IMR-90 (cell line): ENCODE measurements around the gene NEK5. TPM values are rescaled to one million over a fixed set of nuclear protein-coding genes. Genes with fewer than 3 reads are reported as not detected.

Experiments
- ATAC-seq: fragments of 200-7000 bp; cut with Tn5 transposase; 2 replicates; pipeline ENCODE4 v1.9.1; 2020; ENCODE audit warnings: low read depth, mild to moderate bottlenecking, moderate library complexity
- BruUV-seq: library from RNA; stranded (reverse); fragments of 400-500 nt; replicated peaks from 2 replicates; lab custom pipeline; 2021; lab: Mats Ljungman, UMichigan
- CTCF ChIA-PET: fragments of 300-600 bp; formaldehyde crosslinking; extraction: SDS; loops from one replicate; lab custom pipeline; 2021; ENCODE audit warnings: antibody characterized with exemption; lab: Yijun Ruan, JAX
- POLR2A ChIA-PET: fragments of 300-600 bp; sonication (Branson Sonifier 250); formaldehyde crosslinking; loops from one replicate; lab custom pipeline; 2022; ENCODE audit warnings: antibody characterized with exemption; ENCODE audit not compliant: unreplicated experiment; lab: Charles Lee
- DNase-seq: peaks from one replicate; pipeline ENCODE4 v3.0.0; 2013
- H2AFZ ChIP-seq: replicated peaks from 2 replicates; pipeline ENCODE3; 2013; ENCODE audit warnings: low read length, mild to moderate bottlenecking; ENCODE audit not compliant: poor library complexity
- H2AK5ac ChIP-seq: 2 replicates; pipeline ENCODE4 v1.6.1; 2013; ENCODE audit warnings: low read depth, low read length, inconsistent platforms
- H2AK9ac ChIP-seq: replicated peaks from 2 replicates; pipeline ENCODE3; 2013; ENCODE audit warnings: mild to moderate bottlenecking, low read depth, low read length, moderate library complexity; ENCODE audit not compliant: poor library complexity
- H2BK120ac ChIP-seq: 2 replicates; pipeline ENCODE4 v1.6.1; 2013; ENCODE audit warnings: low read depth, low read length, inconsistent platforms
- H2BK15ac ChIP-seq: 3 replicates; pipeline ENCODE4 v1.6.1; 2013; ENCODE audit warnings: low read depth, low read length, inconsistent platforms
- H2BK20ac ChIP-seq: 2 replicates; pipeline ENCODE4 v1.6.1; 2013; ENCODE audit warnings: low read depth, mild to moderate bottlenecking, inconsistent platforms, low read length, moderate library complexity
- H2BK5ac ChIP-seq: 2 replicates; pipeline ENCODE4 v1.6.1; 2013; ENCODE audit warnings: mild to moderate bottlenecking, low read depth, low read length, inconsistent platforms; ENCODE audit not compliant: poor library complexity, severe bottlenecking
- H3K14ac ChIP-seq: replicated peaks from 2 replicates; pipeline ENCODE4 v1.6.1; 2013; ENCODE audit warnings: low read depth, low read length, inconsistent platforms
- H3K18ac ChIP-seq: 2 replicates; pipeline ENCODE4 v1.6.1; 2013; ENCODE audit warnings: low read depth, low read length, control low read depth
- H3K23ac ChIP-seq: 2 replicates; pipeline ENCODE4 v1.6.1; 2013; ENCODE audit warnings: low read depth, low read length, inconsistent platforms
- H3K27ac ChIP-seq: 2 replicates; pipeline ENCODE4 v1.5.1; 2013; ENCODE audit warnings: mild to moderate bottlenecking, control low read depth, low read length; ENCODE audit not compliant: insufficient read depth
- H3K27me3 ChIP-seq: 2 replicates; pipeline ENCODE4 v1.6.1; 2013; ENCODE audit warnings: low read length; ENCODE audit not compliant: control insufficient read depth, insufficient read depth
- H3K36me3 ChIP-seq: 2 replicates; pipeline ENCODE4 v1.6.1; 2013; ENCODE audit warnings: low read length, mixed read lengths; ENCODE audit not compliant: control insufficient read depth, insufficient read depth
- H3K4ac ChIP-seq: 2 replicates; pipeline ENCODE4 v1.6.1; 2013; ENCODE audit warnings: low read depth, low read length, inconsistent platforms
- H3K4me1 ChIP-seq: 2 replicates; pipeline ENCODE4 v1.6.1; 2013; ENCODE audit warnings: low read length, mixed read lengths; ENCODE audit not compliant: control insufficient read depth, insufficient read depth
- H3K4me2 ChIP-seq: 2 replicates; pipeline ENCODE4 v1.6.1; 2013; ENCODE audit warnings: low read depth, mild to moderate bottlenecking, control low read depth, low read length, moderate library complexity
- H3K4me3 ChIP-seq: 2 replicates; pipeline ENCODE4 v1.5.1; 2013; ENCODE audit warnings: low read depth, mild to moderate bottlenecking, control low read depth, low read length, moderate library complexity; ENCODE audit not compliant: insufficient read depth
- H3K56ac ChIP-seq: 2 replicates; pipeline ENCODE4 v1.6.1; 2013; ENCODE audit warnings: low read length, inconsistent platforms; ENCODE audit not compliant: insufficient read depth; ENCODE audit errors: extremely low read depth
- H3K79me1 ChIP-seq, 2 experiments: 2 replicates each; pipeline ENCODE4 v1.6.1; 2013; ENCODE audit warnings: low read length in 2 of 2, inconsistent platforms in 1 of 2, low read depth in 1 of 2
- H3K9ac ChIP-seq: 2 replicates; pipeline ENCODE4 v1.6.1; 2013; ENCODE audit warnings: low read depth, low read length, control low read depth
- H3K9me1 ChIP-seq: 2 replicates; pipeline ENCODE4 v1.6.1; 2013; ENCODE audit warnings: low read length, inconsistent platforms; ENCODE audit not compliant: insufficient read depth
- H3K9me3 ChIP-seq: 2 replicates; pipeline ENCODE4 v1.6.1; 2013; ENCODE audit warnings: low read length; ENCODE audit not compliant: control insufficient read depth, insufficient read depth
- H4K20me1 ChIP-seq: 2 replicates; pipeline ENCODE4 v1.6.1; 2013; ENCODE audit warnings: low read length, inconsistent platforms; ENCODE audit not compliant: insufficient read depth
- H4K5ac ChIP-seq: 2 replicates; pipeline ENCODE4 v1.6.1; 2013; ENCODE audit warnings: mild to moderate bottlenecking, low read depth, low read length, control low read depth
- H4K8ac ChIP-seq, 2 experiments: 2 replicates each; pipeline ENCODE4 v1.6.1; 2013; ENCODE audit warnings: low read depth in 2 of 2, low read length in 2 of 2, control low read depth in 1 of 2, inconsistent platforms in 1 of 2
- H4K91ac ChIP-seq: 2 replicates; pipeline ENCODE4 v1.6.1; 2013; ENCODE audit warnings: low read depth, low read length, inconsistent platforms; ENCODE audit not compliant: insufficient read depth
- BHLHE40 ChIP-seq: fragments of 150-350 bp; IDR thresholded peaks from 2 replicates; pipeline ENCODE4 v1.6.1; 2016; ENCODE audit warnings: mild to moderate bottlenecking, low read depth, low read length
- CEBPB ChIP-seq: IDR thresholded peaks from 2 replicates; pipeline ENCODE4 v1.6.1; 2012; ENCODE audit warnings: low read depth, low read length, improper control_type of control experiment
- ELK1 ChIP-seq: fragments of 150-350 bp; IDR thresholded peaks from 2 replicates; pipeline ENCODE4 v1.6.1; 2016; ENCODE audit warnings: low read depth, mild to moderate bottlenecking, low read length, moderate library complexity, borderline replicate concordance
- FOS ChIP-seq: fragments of 150-350 bp; IDR thresholded peaks from 2 replicates; pipeline ENCODE4 v1.6.1; 2016; ENCODE audit warnings: low read depth, low read length
- MAFK ChIP-seq: IDR thresholded peaks from 2 replicates; pipeline ENCODE4 v1.6.1; 2012; ENCODE audit warnings: low read depth, low read length, improper control_type of control experiment
- NFE2L2 ChIP-seq: fragments of 150-350 bp; IDR thresholded peaks from 2 replicates; pipeline ENCODE4 v1.6.1; 2016; ENCODE audit warnings: low read depth, mild to moderate bottlenecking, low read length
- RCOR1 ChIP-seq: IDR thresholded peaks from 2 replicates; pipeline ENCODE4 v1.6.1; 2012; ENCODE audit warnings: mild to moderate bottlenecking, low read length, improper control_type of control experiment; ENCODE audit not compliant: insufficient replicate concordance
- RFX5 ChIP-seq: IDR thresholded peaks from 2 replicates; pipeline ENCODE4 v1.8.0; 2012; ENCODE audit warnings: low read depth, mild to moderate bottlenecking, low read length, moderate library complexity
- SMC3 ChIP-seq: fragments of 150-350 bp; IDR thresholded peaks from 2 replicates; pipeline ENCODE4 v1.6.1; 2016; ENCODE audit warnings: low read depth, mild to moderate bottlenecking, antibody characterized with exemption, low read length, moderate library complexity
- WGBS, 2 experiments: methylation state at CpG; one replicate each; pipeline versions ENCODE4 v1.1.5 to v1.1.7; 2013; ENCODE audit warnings: missing lambda C conversion rate in 2 of 2; ENCODE audit not compliant: insufficient read length in 1 of 2; ENCODE audit errors: extremely low coverage in 2 of 2; 5-methylcytosine and 5-hydroxymethylcytosine counted together
- dilution Hi-C: fragments of 300-500 bp; cut with HindIII; formaldehyde crosslinking; loops from one replicate; pipeline ENCODE4 v1.14.3; 2018; ENCODE audit warnings: low sequenced_read_pairs; ENCODE audit not compliant: unreplicated experiment
- in situ Hi-C: fragments of 300-500 bp; cut with MboI; formaldehyde crosslinking; loops from 3 replicates; pipeline ENCODE4 v1.14.3; 2019; ENCODE audit warnings: low sequenced_read_pairs, inconsistent platforms, mixed read lengths
- intact Hi-C: fragments of 100-400 bp; cut with micrococcal nuclease; formaldehyde crosslinking; loops from 2 replicates; pipeline ENCODE4 v1.10.0; 2022
- polyA plus RNA-seq, 3 experiments: library from polyadenylated mRNA; depleted of rRNA; stranded (reverse); fragments of >200 nt; gene quantifications; 2 replicates each; pipeline ENCODE4 v1.2.3, GENCODE V29; 2012; ENCODE audit warnings: low replicate concordance in 1 of 3
- total RNA-seq: library from RNA; depleted of rRNA; stranded (reverse); fragments of >200 nt; gene quantifications from 2 replicates; pipeline ENCODE4 v1.2.3, GENCODE V29; 2012
- TF ChIP-seq, protein P1 (sequence below): conservative IDR thresholded peaks from 2 replicates; pipeline ENCODE4 v1.5.1; 2012; ENCODE audit warnings: mild to moderate bottlenecking, low read depth, low read length, improper control_type of control experiment

Gene NEK5
- total and polyA plus RNA-seq, 2 of the 4 experiments (the other 2 are of a cell fraction): not detected

GRCh38 chr13:52155177-52155576, 26.3 kb upstream of the NEK5 start:
- intact Hi-C loops: no loop called here
- no peak for ATAC-seq
- BruUV-seq: no TSS peak

More at GRCh38 chr13:52155177-52155576, 26.3 kb upstream of the NEK5 start:
- no peak overlapping the region for H3K4me3 ChIP-seq
- no peak overlapping the region for H2AFZ ChIP-seq
- H3K56ac ChIP-seq: no peak overlapping the region
- no peak overlapping the region for H4K8ac ChIP-seq
- H2AK9ac ChIP-seq: no peak overlapping the region
- no peak overlapping the region for H3K23ac ChIP-seq
- H2BK15ac ChIP-seq: no peak overlapping the region
- H2BK20ac ChIP-seq: no peak overlapping the region
- no peak overlapping the region for H4K5ac ChIP-seq
- H2BK120ac ChIP-seq: no peak overlapping the region
- CTCF ChIA-PET: no interaction called here
- H3K9me1 ChIP-seq: 0 out of 2 replicates have a peak, but pooled peaks cover 6% of the 10 kb centered on the region
- no peak overlapping the region for H3K14ac ChIP-seq
- H3K4me2 ChIP-seq: no peak overlapping the region
- H2AK5ac ChIP-seq: no peak overlapping the region
- no peak for DNase-seq
- dilution Hi-C loops: no loop called here
- H3K4me1 ChIP-seq: peaks cover 3% of the 10 kb centered on the region
- no peaks in the 10 kb centered on the region for H3K27me3 ChIP-seq
- H3K9ac ChIP-seq: no peak overlapping the region
- peaks cover 6% of the 10 kb centered on the region for H3K36me3 ChIP-seq
- H4K20me1 ChIP-seq: no peaks in the 10 kb centered on the region
- no peak overlapping the region for H4K91ac ChIP-seq
- H3K4ac ChIP-seq: no peak overlapping the region
- peaks cover 17 to 20% of the 10 kb centered on the region in 2 experiments for H3K79me1 ChIP-seq
- H3K9me3 ChIP-seq: no peaks in the 10 kb centered on the region
- H2BK5ac ChIP-seq: no peak overlapping the region
- TF ChIP-seq RFX5 (no peak), ELK1 (no peak), MAFK (no peak), SMC3 (no peak), NFE2L2 (no peak), FOS (no peak), CEBPB (no peak), BHLHE40 (no peak), RCOR1 (no peak)
- TF ChIP-seq, protein P1, sequence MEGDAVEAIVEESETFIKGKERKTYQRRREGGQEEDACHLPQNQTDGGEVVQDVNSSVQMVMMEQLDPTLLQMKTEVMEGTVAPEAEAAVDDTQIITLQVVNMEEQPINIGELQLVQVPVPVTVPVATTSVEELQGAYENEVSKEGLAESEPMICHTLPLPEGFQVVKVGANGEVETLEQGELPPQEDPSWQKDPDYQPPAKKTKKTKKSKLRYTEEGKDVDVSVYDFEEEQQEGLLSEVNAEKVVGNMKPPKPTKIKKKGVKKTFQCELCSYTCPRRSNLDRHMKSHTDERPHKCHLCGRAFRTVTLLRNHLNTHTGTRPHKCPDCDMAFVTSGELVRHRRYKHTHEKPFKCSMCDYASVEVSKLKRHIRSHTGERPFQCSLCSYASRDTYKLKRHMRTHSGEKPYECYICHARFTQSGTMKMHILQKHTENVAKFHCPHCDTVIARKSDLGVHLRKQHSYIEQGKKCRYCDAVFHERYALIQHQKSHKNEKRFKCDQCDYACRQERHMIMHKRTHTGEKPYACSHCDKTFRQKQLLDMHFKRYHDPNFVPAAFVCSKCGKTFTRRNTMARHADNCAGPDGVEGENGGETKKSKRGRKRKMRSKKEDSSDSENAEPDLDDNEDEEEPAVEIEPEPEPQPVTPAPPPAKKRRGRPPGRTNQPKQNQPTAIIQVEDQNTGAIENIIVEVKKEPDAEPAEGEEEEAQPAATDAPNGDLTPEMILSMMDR: no peak
- no peak overlapping the region for H3K27ac ChIP-seq
- in situ Hi-C loops: no loop called here
- no peak overlapping the region for H3K18ac ChIP-seq
- POLR2A ChIA-PET: no interaction called here
- WGBS, 2 experiments: no CpG with 5 or more reads among the region's 1 CpG
